B cell (primary cell): ENCODE results near the gene SETDB1. TPM values are rescaled to one million over a fixed set of nuclear protein-coding genes. Genes with fewer than 3 reads are reported as not detected.
"Not testable (repeated sequence)": the region's sequence is repeated elsewhere in the genome, so short reads cannot be mapped to it uniquely, and the experiment has no call there.

Experiments used
- ATAC-seq: fragments of 200-7000 bp; cut with Tn5 transposase; one replicate; pipeline ENCODE4 v1.10.0; 2021; ENCODE audit warnings: low read depth, mild to moderate bottlenecking, moderate number of reproducible peaks, moderate library complexity
- CTCF ChIA-PET: fragments of 350-600 bp; sonication (Branson Sonifier 250); formaldehyde crosslinking; loops from one replicate; lab custom pipeline; 2021; ENCODE audit warnings: antibody characterized with exemption, inconsistent platforms; lab: Charles Lee
- POLR2A ChIA-PET: fragments of 350-600 bp; sonication (Branson Sonifier 250); formaldehyde crosslinking; loops from one replicate; lab custom pipeline; 2021; ENCODE audit warnings: antibody characterized with exemption; lab: Charles Lee
- DNase-seq: peaks from one replicate; pipeline ENCODE4 v3.0.0; 2013
- H2AFZ ChIP-seq: 2 replicates; pipeline ENCODE4 v1.6.1; 2012; ENCODE audit warnings: mild to moderate bottlenecking, low read depth, low read length; ENCODE audit not compliant: insufficient read depth, poor library complexity, severe bottlenecking
- H3K27ac ChIP-seq, 2 donors: 1 replicate in 1 of 2; 2 replicates in 1 of 2; pipeline ENCODE4 v1.5.1; 2012 to 2013; ENCODE audit warnings: low read length in 2 of 2, mild to moderate bottlenecking in 2 of 2, moderate library complexity in 1 of 2
- H3K27me3 ChIP-seq, 4 experiments: fragments of 200-600 bp in 1 of 4; sonication (generic) in 1 of 4; replicated peaks in 1 of 4; 1 replicate in 2 of 4; 2 replicates in 2 of 4; pipeline versions ENCODE4 v1.6.1 to v1.7.0; 2013 to 2016; ENCODE audit warnings: low read length in 3 of 4, mild to moderate bottlenecking in 2 of 4, mixed read lengths in 1 of 4, moderate library complexity in 1 of 4; ENCODE audit not compliant: insufficient read depth in 4 of 4, control insufficient read depth in 3 of 4; ENCODE audit errors: control extremely low read depth in 1 of 4
- H3K36me3 ChIP-seq, 2 experiments: replicated peaks in 1 of 2; 1 replicate in 1 of 2; 2 replicates in 1 of 2; pipeline versions ENCODE4 v1.6.1 to v1.7.1; 2013; ENCODE audit warnings: low read length in 1 of 2; ENCODE audit not compliant: insufficient read depth in 2 of 2, control insufficient read depth in 1 of 2; ENCODE audit errors: control extremely low read depth in 1 of 2, extremely low read depth in 1 of 2
- H3K4me1 ChIP-seq, 2 donors: fragments of 200-600 bp in 1 of 2; sonication (generic) in 1 of 2; 1 replicate in 1 of 2; 2 replicates in 1 of 2; pipeline versions ENCODE4 v1.5.1 to v1.6.1; 2013 to 2017; ENCODE audit warnings: low read length in 2 of 2; ENCODE audit not compliant: control insufficient read depth in 2 of 2, insufficient read depth in 2 of 2
- H3K4me2 ChIP-seq: replicated peaks from 2 replicates; pipeline ENCODE3; 2012; ENCODE audit warnings: mild to moderate bottlenecking, low read depth, low read length; ENCODE audit not compliant: poor library complexity, severe bottlenecking
- H3K4me3 ChIP-seq, 5 experiments: fragments of 200-600 bp in 1 of 5; sonication (generic) in 1 of 5; 1 replicate in 3 of 5; 2 replicates in 2 of 5; pipeline versions ENCODE4 v1.5.1 to v1.7.0; 2011 to 2016; ENCODE audit warnings: low read length in 4 of 5, mild to moderate bottlenecking in 4 of 5, low read depth in 2 of 5, control low read depth in 1 of 5, moderate library complexity in 1 of 5; ENCODE audit not compliant: insufficient read depth in 1 of 5; ENCODE audit errors: control extremely low read depth in 1 of 5, extremely low read depth in 1 of 5
- H3K79me2 ChIP-seq: fragments of 200-600 bp; sonication (generic); one replicate; pipeline ENCODE4 v1.6.0; 2016; ENCODE audit warnings: low read length; ENCODE audit not compliant: control insufficient read depth, insufficient read depth
- H3K9ac ChIP-seq: fragments of 200-600 bp; sonication (generic); 2 replicates; pipeline ENCODE4 v1.6.1; 2017; ENCODE audit warnings: mild to moderate bottlenecking, low read length, moderate library complexity
- H3K9me3 ChIP-seq, 3 donors: one replicate each; pipeline versions ENCODE4 v1.6.1 to v1.7.1; 2013; ENCODE audit warnings: low read length in 2 of 3; ENCODE audit not compliant: control insufficient read depth in 2 of 3, insufficient read depth in 1 of 3; ENCODE audit errors: control extremely low read depth in 1 of 3
- H4K20me1 ChIP-seq: 2 replicates; pipeline ENCODE4 v1.6.0; 2012; ENCODE audit warnings: mild to moderate bottlenecking, low read length; ENCODE audit not compliant: insufficient read depth, control insufficient read depth, poor library complexity, severe bottlenecking
- H3K27ac Mint-ChIP-seq: one replicate; pipeline ENCODE4 v1.8.0; 2021; ENCODE audit warnings: mixed read lengths
- H3K27me3 Mint-ChIP-seq: one replicate; pipeline ENCODE4 v1.8.0; 2021; ENCODE audit warnings: mixed read lengths
- H3K4me1 Mint-ChIP-seq: one replicate; pipeline ENCODE4 v1.8.0; 2021; ENCODE audit warnings: mixed read lengths
- H3K4me3 Mint-ChIP-seq: one replicate; pipeline ENCODE4 v1.8.0; 2021; ENCODE audit warnings: mixed read lengths
- H3K9me3 Mint-ChIP-seq: one replicate; pipeline ENCODE4 v1.8.0; 2022; ENCODE audit warnings: mixed read lengths; ENCODE audit not compliant: insufficient read depth
- EZH2 ChIP-seq: IDR thresholded peaks from 2 replicates; pipeline ENCODE4 v1.6.1; 2012; ENCODE audit warnings: borderline replicate concordance, low read depth, mild to moderate bottlenecking, moderate library complexity, low read length; ENCODE audit not compliant: insufficient read depth, poor library complexity, severe bottlenecking
- WGBS: methylation state at CpG from one replicate; pipeline ENCODE4 v1.1.5; 2013; ENCODE audit warnings: missing lambda C conversion rate; ENCODE audit not compliant: insufficient coverage; 5-methylcytosine and 5-hydroxymethylcytosine counted together
- intact Hi-C: fragments of 100-400 bp; cut with micrococcal nuclease; formaldehyde crosslinking; loops from one replicate; pipeline ENCODE4 v1.10.0; 2022
- polyA minus RNA-seq: library from RNA; depleted of rRNA, polyadenylated mRNA; stranded (reverse); fragments of >200 nt; gene quantifications from 2 replicates; pipeline ENCODE4 v1.2.3, GENCODE V29; 2012
- polyA plus RNA-seq: library from polyadenylated mRNA; depleted of rRNA; stranded (reverse); fragments of >200 nt; gene quantifications from 2 replicates; pipeline ENCODE4 v1.2.3, GENCODE V29; 2012
- total RNA-seq, 2 donors: library from RNA; stranded (reverse); fragments of 120-200 nt in 1 of 2; gene quantifications; 1 replicate in 1 of 2; 2 replicates in 1 of 2; pipeline versions ENCODE4 v1.2.3 to v1.2.4, GENCODE V29; 2013 to 2022
- TF ChIP-seq, protein P1 (sequence below): fragments of 200-600 bp; IDR thresholded peaks from one replicate; pipeline ENCODE4 v1.8.0; 2022; ENCODE audit warnings: antibody characterized with exemption, mild to moderate bottlenecking

The SETDB1 gene
- total RNA-seq, result 115 and 133 TPM in 2 replicates
- 57.6 TPM for total RNA-seq (2013)
- polyA plus RNA-seq, result 57.4 and 79.6 TPM in 2 replicates
- polyA minus RNA-seq, result 41.1 and 53.6 TPM in 2 replicates

GRCh38 chr1:150926097-150926741, at the start of gene SETDB1:
Gene SETDB1, plus strand, starts transcription at chr1:150926363. Its CDS starts 1,352 bp downstream, at chr1:150927715.
- peak within 1 kb of the TSS; percentile 98 for H3K27ac Mint-ChIP-seq
- Histone ChIP-seq H3K9ac (peak within 1 kb of the TSS; percentile 98), H3K4me2 (peak within 1 kb of the TSS; percentile 85), H2AFZ (peak within 1 kb of the TSS; percentile 91), H3K27me3 (no peaks in the 10 kb centered on the region), H3K9me3 (peaks cover 0 to 8% (median 0%) of the 10 kb centered on the region in 3 donors), H4K20me1 (no peaks in the 10 kb centered on the region), H3K79me2 (peaks cover 34% of the 10 kb centered on the region), H3K4me3 (peak within 1 kb of the TSS; percentile 82 to 96 (median 90)), H3K4me1 (peaks cover 17 to 19% of the 10 kb centered on the region in 2 donors), H3K36me3 (peaks cover 11 to 30% of the 10 kb centered on the region in 2 experiments), H3K27ac (peak within 1 kb of the TSS; percentile 93 to 96)
- no peaks in the 10 kb centered on the region for H3K9me3 Mint-ChIP-seq
- ATAC-seq, result peak; percentile 93
- H3K4me3 Mint-ChIP-seq, result peak within 1 kb of the TSS; percentile 98
- ChIA-PET POLR2A (interaction anchor here (0.7 kb wide), 1 partner anchor 353 kb away, joined by 3 read pairs; no protein-coding TSS in a partner anchor), CTCF (interaction anchor here (0.8 to 1.4 kb wide), 5 partner anchors 36 to 460 kb away, joined by 3 to 4 read pairs (median 3); partner anchors contain the start of gene ARNT)
- peaks cover 31% of the 10 kb centered on the region for H3K4me1 Mint-ChIP-seq
- intact Hi-C loops, result loop anchor here (1.0 to 5.0 kb wide), 5 partner anchors 50 to 299 kb away; partner anchors contain the start of genes ARNT, ENSA, GOLPH3L and PRUNE1
- DNase-seq, result peak; percentile 97
- H3K27me3 Mint-ChIP-seq, result no peaks in the 10 kb centered on the region
- no peak for TF ChIP-seq EZH2
- TF ChIP-seq, protein P1, sequence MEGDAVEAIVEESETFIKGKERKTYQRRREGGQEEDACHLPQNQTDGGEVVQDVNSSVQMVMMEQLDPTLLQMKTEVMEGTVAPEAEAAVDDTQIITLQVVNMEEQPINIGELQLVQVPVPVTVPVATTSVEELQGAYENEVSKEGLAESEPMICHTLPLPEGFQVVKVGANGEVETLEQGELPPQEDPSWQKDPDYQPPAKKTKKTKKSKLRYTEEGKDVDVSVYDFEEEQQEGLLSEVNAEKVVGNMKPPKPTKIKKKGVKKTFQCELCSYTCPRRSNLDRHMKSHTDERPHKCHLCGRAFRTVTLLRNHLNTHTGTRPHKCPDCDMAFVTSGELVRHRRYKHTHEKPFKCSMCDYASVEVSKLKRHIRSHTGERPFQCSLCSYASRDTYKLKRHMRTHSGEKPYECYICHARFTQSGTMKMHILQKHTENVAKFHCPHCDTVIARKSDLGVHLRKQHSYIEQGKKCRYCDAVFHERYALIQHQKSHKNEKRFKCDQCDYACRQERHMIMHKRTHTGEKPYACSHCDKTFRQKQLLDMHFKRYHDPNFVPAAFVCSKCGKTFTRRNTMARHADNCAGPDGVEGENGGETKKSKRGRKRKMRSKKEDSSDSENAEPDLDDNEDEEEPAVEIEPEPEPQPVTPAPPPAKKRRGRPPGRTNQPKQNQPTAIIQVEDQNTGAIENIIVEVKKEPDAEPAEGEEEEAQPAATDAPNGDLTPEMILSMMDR, result no peak
- WGBS, result 1% methylated on average over 36 of the region's 39 CpGs

DNA sequence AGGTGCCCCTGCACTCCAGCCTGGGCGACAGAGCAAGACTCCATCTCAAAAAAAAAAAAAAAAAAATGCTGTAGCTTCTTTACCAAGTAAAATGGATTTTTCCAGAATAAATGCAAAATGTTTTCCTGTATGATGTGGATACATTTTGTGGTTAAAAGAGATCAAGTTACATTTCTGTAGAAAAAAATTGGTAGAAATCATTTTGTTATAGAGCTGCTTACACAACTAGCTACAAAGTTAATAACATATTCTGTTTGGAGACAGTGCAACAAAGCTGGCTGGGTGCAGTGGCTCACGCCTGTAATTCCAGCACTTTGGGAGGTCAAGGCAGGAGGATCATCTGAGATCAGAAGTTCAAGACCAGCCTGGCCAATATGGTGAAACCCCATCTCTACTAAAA, 47.2 kb upstream of the SETDB1 start:
- H3K79me2 ChIP-seq, result peaks cover 30% of the 10 kb centered on the region
- not testable (repeated sequence) for H3K36me3 ChIP-seq, H3K27ac ChIP-seq, H3K4me3 ChIP-seq, H3K27me3 ChIP-seq, H3K4me2 ChIP-seq, DNase-seq, H3K9me3 ChIP-seq, H3K27me3 Mint-ChIP-seq, H3K9me3 Mint-ChIP-seq, H3K4me3 Mint-ChIP-seq, H3K9ac ChIP-seq, H4K20me1 ChIP-seq, H2AFZ ChIP-seq, ATAC-seq, H3K27ac Mint-ChIP-seq
- WGBS, result no CpG with 5 or more reads among the region's 2 CpGs
- CTCF ChIA-PET, result interaction anchor here (1.3 kb wide), 1 partner anchor 44 kb away, joined by 4 read pairs; no protein-coding TSS in a partner anchor
- intact Hi-C loops, result loop anchor here (5.0 kb wide), 1 partner anchor 317 kb away; no protein-coding TSS in a partner anchor
- peaks cover 20 to 24% of the 10 kb centered on the region in 2 donors for H3K4me1 ChIP-seq
- POLR2A ChIA-PET, result interaction anchor here (0.5 kb wide), 1 partner anchor 31 kb away, joined by 3 read pairs; no protein-coding TSS in a partner anchor
- H3K4me1 Mint-ChIP-seq, result peaks cover 30% of the 10 kb centered on the region
